Smooth muscle cell of the brain vasculature (primary cell): Measurements from ENCODE around the gene HNRNPM.
"Not testable (repeated sequence)": the region's sequence is repeated elsewhere in the genome, so short reads cannot be mapped to it uniquely, and the experiment has no call there.

Experiments used
- DNase-seq: peaks from one replicate; pipeline ENCODE4 v3.0.0-alpha.2; 2012; ENCODE audit warnings: low read depth, low spot score

HNRNPM gene

DNA sequence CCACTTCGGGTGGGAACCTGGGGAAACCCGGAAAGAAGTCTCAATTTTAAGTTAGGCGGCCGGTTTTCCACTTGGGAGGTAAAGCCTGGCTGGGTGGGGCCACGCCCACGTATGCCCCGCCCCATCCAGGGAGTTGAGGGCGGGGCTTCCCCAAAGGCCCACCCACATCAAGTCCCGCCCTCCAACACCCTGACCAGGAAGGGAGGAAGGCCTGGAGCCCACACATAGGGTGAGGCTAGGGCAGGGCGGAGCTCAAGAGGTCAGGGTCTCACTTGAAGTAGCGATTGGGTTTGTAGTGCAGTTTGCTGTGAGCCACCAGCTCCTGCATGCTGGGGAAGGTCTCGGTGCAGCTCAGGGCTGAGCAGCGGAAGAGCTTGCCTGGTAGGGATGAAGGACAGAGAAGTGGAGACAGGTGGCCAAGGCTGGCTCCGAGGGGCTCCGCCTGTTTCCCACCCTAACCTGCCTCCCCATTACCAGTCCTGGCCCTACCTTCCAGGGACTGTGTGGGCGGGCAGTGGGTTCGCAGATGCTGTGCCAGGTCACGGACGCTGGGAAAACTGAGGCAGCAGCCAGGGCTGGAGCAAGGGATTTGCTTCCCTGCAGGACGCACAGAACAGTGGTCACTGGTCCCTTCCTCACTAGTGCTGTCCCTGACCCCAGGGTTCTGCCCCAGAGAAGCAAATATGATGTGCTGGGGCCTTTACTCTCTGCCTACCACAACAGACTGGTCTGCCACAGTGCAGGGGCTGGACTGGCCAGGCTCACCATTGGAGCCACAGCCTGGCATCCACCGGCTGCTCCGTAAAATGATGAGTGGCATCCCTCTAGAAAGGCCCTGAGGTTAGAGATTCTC, 67.6 kb downstream of the HNRNPM start:
- DNase-seq: no peak

DNA sequence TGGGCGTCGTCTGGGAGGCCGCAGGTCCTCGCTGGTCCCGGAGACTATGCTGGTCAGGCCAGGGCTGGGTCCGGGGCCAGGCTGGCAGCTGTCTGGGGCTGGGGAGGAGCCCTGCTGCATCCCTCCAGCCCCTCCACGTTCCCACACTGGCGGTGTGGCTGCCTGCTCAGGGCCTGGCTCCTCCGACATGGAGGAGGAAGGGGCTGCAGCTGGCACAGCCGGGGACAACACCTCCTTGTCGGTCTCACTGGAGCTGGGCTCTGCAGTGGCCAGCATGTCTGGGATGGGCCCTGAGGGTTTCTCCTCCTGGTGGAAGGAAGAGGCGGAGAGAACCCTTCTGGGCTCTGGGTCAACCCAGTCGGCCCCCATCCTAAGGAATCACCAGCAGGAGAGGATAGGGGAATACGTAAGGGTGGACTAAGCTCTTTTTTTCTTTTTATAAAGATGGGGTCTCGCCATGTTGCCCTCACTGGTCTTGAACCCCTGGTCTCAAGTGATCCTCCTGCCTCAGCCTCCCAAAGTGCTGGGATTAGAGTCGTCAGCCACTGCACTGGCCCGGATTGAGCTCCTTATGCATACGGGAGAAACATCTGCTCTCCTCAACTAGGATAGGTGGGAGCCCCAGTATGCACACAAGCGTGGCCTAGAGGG, 68.4 kb downstream of the HNRNPM start:
- no peak for DNase-seq

DNA sequence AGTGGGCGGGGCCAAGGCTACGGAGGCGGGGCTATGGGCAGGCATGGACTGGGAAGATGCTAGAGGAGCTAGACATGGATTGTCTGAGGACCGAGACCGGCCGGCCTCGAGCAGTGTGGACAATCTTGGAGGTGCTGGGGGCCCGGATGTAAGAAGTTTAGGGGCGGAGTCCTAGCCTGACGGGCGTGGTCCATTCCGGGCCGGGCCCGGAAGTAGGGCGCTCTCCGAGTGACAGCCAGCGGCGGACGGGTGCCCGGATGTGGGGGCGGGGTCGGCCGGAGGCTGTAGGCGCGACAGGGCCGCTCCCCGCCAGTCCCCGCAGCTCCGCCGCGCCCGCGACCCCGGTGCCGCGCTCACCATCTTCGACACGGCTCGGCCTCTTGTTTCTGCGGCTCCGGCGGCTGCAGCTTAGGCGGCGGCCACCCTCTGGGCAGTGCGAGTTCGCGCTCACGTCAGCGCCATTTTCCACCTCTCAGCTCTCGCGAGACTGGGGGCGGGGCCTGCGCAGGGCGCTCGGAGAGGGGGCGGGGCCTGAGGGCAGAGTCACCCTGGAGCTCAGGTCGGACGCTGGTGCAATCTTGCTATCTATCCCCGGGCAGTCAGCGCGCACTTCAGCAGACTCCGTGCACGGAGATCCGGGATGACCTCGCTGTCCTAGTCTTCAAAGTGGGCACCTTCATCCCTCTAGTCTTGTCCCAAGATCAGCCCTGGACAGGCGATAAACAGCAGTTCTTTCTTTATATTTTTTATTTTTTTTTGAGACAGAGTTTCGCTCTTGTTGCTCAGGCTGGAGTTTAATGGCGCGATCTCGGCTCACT, 69.1 kb downstream of the HNRNPM start, which contains the start of gene ZNF414:
Gene ZNF414, minus strand, starts transcription at position 481 of the 818 bp plus-strand sequence. Its CDS starts 121 bp downstream, at position 360.
- DNase-seq: peak; percentile 92

DNA sequence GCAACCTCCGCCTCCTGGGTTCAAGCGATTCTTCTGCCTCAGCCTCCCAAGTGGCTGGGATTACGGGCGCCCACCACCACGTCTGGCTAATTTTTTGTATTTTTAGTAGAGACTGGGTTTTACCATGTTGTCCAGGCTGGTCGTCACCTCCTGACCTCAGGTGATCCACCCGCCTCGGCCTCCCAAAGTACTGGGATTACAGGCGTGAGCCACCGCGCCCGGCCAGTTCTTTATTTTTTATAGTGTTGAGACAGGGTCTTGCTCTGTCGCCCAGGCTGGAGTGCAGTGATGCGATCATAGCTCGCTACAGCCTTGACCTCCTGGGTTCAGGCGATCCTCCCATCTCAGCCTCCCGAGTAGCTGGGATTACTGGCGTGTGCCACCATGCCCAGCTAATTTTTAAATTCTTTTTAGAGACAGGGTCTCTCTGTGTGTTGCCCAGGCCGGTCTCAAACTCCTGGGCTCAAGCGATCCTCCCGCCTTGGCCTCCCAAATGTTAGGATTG, 69.8 kb downstream of the HNRNPM start:
- DNase-seq: not testable (repeated sequence)

DNA sequence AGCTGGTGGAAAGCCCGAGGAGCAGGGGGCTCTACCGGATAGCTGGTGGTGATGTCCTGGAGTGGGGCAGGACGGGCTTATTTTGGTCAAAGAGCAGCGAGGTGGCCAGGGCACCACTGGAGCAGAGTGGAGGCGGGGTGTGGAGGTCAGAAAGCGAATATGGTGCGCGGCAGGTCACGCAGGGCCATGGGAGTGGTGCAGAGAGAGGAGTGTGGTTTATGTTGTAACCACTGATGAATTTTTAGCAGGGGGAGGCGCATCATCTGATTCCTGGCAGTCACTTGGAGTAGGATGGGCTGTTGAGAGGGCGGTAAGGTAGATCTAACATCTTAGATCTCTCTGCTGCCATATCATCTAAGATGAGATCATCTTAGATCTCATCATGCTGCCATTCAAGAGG, 70.5 kb downstream of the HNRNPM start:
- no peak for DNase-seq

DNA sequence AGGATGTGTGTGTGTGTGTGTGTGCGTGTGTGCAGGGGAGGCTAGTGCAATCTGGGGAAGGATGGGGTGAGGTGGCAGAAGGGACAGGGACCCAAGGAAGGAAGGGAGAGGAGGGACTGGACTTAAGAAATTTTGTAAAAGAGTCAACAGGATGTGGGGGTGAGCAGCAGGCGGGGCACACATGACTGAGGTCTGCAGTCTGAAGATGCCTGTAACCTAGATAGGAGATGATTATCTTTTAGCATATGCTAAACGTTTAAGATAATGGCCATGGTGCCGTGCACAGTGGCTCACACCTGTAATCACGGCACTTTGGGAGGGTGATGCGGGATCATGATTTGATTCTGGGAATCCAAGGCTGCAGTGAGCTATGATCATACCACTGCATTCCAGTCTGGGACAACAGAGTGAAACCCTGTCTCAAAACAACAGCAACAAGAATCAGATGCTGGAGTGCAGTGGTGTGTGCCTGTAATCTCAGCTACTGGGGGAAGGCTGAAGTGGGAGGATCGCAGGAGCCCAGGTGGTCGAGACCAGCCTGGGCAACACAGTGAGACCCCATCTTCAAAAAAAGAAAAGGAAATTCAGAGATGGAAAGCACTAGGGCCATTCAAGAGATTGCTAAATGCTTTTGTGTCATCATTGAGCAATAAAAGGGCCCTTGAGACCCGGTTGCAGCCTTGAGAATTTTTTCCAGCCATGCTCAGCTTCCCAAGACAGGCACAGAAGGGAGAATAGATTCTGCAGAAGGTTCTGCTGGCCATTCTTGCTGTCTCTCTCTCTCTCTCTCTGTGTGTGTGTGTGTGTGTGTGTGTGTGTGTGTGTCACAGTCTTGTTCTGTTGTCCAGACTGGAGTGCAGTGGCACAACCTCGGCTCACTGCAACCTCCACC, 73.0 kb downstream of the HNRNPM start:
- DNase-seq: no peak

DNA sequence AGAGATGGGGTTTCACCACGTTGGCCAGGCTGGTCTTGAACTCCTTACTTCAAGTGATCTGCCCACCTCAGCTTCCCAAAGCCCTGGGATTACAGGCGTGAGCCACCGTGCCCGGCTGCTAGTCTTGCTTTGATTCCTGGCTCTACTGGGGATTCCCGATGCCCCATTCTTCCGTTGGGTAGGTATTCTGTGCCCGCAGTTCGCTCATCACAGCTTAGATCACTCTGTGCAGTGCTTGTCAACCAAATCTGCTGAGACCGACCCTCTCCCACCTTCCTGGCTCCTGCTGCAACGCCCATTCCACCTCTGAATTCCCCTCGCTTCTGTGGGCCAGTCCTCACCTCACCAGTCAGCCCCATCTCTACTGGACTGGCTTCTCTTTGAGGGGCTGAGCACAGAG, 73.8 kb downstream of the HNRNPM start:
- no peak for DNase-seq

DNA sequence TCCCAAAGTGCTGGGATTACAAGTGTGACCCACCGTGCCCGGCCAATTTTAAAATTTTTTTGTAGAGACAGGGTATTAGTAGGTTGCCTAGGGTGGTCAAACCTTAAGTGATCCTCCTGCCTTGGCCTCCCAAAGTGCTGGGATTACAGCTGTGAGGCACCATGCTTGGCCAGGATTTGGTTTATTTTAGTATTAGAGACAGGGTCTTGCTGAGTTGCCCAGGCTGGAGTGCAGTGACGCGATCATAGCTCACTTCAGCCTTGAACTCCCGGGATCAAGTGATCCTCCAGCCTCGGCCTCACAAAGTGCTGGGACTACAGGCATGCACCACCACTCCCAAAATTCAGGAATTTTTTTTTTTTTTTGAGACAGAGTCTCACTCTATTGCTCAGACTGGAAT, 74.6 kb downstream of the HNRNPM start:
- DNase-seq: no peak

DNA sequence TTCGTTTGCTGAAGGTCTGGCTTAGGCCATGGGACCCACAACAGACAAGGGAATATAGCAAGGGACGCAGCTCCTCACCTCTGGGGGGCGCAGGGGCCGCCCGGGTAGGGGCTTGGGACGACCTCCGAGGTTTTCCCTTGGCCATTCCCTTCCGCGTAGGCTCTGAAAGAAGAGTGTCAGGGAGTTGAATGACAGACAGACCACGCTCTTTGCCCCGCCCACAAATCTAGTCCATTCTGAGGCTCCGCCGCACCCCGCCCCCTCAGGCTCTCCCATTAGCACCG, 80.6 kb downstream of the HNRNPM start:
- DNase-seq: no peak

DNA sequence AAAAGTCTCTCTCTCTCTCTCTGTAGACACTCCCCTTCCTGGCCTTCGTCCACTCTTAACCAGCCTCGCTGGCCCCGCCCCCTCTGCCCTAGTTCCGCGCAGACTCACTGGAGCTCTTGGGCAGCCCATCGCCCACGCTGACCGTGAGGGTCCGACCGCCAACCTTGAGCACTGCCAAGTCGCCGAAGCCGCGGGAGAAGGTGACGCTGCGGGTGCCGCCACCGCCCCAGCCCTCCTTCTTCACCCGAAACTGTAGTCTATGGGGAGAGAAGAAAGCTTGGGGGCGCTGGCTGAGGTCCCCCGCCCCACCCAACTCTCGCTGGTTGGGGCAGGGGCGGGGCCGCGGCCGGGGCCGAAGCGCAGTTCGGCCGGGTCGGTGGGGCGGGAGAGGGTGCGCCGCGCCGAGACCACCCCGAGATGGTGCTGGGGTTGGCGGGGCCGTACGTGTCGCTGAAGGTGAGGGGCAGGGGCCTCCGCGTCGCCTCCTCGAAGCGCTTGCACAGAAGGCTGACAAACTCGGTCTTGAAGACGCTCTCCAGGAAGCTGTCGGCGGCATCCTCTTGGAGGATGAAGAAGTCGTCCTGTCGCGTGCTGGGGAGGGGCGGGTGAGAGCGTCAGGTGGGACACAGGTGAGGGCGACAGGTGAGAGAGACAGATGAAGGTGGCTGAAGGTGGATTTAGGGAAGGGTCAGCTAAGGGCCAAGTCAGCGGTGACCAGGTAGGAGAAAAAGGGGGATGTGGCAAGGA, 81.7 kb downstream of the HNRNPM start:
- peak; percentile 84 for DNase-seq

DNA sequence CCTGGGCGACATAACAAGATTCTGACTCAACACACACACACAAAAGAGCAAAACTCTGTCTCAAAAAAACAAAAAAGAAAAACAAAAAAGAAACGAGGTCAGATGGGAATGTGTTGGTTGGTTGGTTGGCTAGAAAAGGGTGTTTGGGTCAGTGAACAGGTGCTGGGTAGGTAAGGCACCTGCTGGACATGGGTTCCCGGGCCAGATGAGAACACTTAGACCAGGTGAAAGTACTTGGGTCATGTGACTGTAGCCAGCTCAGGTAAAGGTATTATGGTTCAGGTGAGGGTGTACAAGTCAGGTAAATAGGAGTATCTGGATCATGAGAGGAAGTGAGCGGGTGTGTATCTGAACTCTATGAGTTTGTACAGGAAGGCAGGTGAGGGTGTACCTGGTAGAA, 83.7 kb downstream of the HNRNPM start:
- no peak for DNase-seq

DNA sequence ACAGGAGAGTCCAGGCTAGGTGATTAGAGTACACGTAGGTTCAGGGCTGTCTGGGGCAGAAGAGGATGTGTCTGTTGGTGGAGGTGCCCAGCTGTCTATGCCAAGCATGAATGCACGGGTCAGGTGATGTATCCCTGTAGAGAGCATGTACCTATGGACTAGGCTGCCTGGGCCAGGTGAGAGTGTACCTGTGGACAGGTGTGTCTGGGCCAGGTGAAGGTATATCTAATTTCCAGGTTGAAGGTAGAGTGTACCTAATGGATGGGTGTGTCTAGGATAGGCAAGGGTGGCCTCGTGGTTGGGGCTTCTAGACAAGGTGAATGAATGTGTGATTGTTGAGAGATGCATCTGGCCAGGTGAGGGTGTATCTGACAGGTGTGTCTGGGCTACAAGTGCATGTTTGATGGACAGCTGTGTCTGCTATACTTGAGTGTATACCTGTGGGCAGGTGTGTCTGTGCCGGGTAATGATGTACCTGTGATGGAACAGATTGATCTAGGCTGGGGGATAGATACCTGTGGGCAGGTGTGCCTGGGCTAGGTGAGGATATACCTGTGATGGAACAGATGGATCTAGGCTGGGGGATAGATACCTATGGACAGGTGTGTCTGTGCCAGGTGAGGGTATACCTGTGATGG, 84.7 kb downstream of the HNRNPM start:
- DNase-seq: no peak

DNA sequence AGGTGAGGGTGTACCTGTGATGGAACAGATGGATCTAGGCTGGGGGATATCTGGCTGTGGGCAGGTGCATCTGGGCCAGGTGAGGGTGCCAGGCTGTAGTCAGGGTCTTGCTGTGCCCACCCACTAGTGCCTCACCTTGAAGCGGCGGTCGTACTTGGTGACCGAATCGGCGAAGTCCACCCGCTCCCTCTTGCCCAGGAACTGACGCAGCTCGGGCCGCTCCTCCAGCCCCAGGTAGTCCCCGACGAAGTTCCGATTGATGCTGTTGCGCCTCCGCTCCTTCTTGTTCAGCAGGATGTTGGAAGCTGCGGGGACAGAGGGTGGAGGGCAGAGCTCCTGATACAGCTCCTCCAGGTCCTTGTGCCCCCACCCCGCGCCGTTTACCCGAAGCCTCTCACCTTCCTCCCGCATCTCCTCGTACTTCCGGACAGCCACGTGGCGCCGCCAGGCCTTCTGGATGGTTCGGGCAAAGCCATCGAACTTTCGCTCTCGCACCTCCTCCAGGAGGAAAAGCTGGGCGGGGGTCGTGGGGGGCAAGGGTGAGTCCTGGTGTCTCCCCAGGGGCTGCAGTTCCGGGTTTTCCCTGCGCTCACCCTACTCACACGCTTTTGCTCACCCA, 85.4 kb downstream of the HNRNPM start:
- DNase-seq: no peak

DNA sequence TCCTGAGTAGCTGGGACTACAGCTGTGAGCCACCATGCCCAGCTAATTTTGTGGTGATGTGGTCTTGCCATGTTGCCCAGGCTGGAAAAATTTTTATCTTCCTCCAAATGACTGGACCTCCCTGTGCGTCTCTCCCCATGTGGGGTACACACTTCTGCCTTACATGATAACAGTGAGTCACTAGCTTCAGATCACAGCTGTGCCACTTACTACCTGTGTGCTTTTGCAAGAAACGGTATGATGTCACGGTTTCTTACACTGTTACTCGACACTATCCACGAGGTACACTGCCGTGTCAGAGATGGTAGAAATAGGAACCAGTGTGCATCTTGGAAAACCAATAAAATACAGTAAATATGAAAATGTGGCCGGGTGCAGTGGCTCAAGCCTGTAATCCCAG, 86.7 kb downstream of the HNRNPM start:
- DNase-seq: no peak

DNA sequence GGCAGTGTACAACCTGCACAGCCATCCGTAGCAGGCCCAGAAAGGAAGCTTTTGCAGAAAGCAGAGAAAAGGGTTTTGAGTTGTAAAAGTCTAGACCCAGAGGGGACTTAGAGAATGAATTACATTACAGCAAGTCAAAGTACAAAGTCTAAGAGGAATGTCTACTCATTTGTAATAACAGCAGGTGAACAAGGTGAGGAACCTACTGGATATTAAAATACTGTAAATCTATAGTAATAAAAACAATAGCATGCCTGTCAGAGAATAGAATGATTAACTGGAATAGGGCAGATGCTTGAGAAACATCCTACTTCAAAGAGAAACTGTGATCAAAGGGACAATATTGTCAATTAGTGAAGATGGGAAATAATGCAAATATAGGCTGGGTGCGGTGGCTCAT, 87.5 kb downstream of the HNRNPM start:
- no peak for DNase-seq

DNA sequence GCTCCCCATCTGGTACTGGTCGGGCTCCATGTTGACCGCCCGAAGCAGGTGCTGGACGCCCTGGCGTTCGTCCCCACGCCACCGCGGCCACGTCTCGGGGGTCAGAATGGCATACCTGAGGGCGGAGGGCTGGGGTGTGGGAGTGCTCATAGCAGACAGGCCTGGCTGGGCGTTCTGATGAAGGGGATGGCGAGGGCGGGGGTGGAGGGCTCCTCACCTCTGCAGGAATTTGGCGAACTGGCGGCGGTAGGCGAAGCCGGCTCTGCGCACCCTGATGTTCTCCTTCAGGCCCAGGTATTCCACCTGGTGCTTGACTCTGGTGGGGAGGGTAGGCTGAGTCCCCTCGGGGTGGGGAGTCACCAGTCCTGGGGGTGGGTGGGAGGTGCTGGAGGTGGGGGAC, 91.5 kb downstream of the HNRNPM start:
- DNase-seq: no peak

DNA sequence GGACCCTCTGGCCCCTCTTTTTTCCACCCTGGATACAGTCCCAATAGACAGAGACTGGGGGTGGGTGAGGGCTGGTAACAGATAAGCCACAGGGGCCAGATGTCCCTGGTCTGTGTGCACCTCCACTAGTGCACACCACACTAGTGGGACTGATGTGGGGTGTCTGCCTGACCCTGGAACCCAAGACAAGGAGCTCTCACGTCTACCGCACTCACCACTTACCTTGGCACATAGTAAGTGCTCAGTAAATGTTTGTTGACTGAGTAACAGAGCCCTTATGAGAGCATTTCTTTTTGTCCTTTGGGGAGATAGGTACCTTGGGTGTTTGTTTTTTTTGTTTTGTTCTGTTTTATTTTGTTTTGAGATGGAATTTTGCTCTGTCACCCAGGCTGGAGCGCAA, 92.3 kb downstream of the HNRNPM start:
- no peak for DNase-seq
